ENCODE results near the gene TMEM43.

The TMEM43 gene

GRCh38 chr3:14132689-14133088 is 7.8 kb downstream of the TMEM43 start:
- Histone ChIP-seq H3K4me3 (ENCODE audit: low read length) (no peak overlapping the region), H3K27me3 (ENCODE audit: control insufficient read depth, low read length) (no peaks in the 10 kb centered on the region), H3K4me1 (ENCODE audit: control insufficient read depth, low read length) (no peaks in the 10 kb centered on the region), H3F3A (ENCODE audit: control insufficient read depth, insufficient read depth) (no peaks in the 10 kb centered on the region), H3K27ac (ENCODE audit: low read depth, low read length) (no peak overlapping the region), H3K9me3 (ENCODE audit: control insufficient read depth, insufficient read depth, low read length) (no peaks in the 10 kb centered on the region), H3K79me2 (ENCODE audit: control insufficient read depth, low read length) (peaks cover 11% of the 10 kb centered on the region), H3K36me3 (ENCODE audit: control insufficient read depth, low read length) (peaks cover 59% of the 10 kb centered on the region), H3K9me2 (replicated peaks; ENCODE audit: control insufficient read depth, low read length) (no peaks in the 10 kb centered on the region), H3K4me2 (ENCODE audit: low read length) (no peak overlapping the region), H4K20me1 (ENCODE audit: control insufficient read depth, insufficient read depth, low read depth, low read length) (no peaks in the 10 kb centered on the region)
- no peak for TF ChIP-seq EZH2phosphoT487 (IDR thresholded peaks at IDR 0.05; ENCODE audit: borderline replicate concordance, low read length)
- TF ChIP-seq CTCF (IDR thresholded peaks at IDR 0.05; ENCODE audit: low read depth, low read length, poor library complexity, severe bottlenecking), result no peak

- TF ChIP-seq CTCF (IDR thresholded peaks at IDR 0.05; ENCODE audit: low read depth, low read length, poor library complexity, severe bottlenecking), result no peak
Measured at GRCh38 chr3:14133188-14133800, 8.4 kb downstream of the TMEM43 start.

GRCh38 chr3:14133876-14134275 is 9.0 kb downstream of the TMEM43 start:
- no peaks in the 10 kb centered on the region; the same call in 1 of the 2 replicates for H3K79me2 ChIP-seq (ENCODE audit: control insufficient read depth, low read length)
- H3K4me3 ChIP-seq (ENCODE audit: low read length), result no peak overlapping the region
- H3K9me2 ChIP-seq (replicated peaks; ENCODE audit: control insufficient read depth, low read length), result no peaks in the 10 kb centered on the region
- peaks cover 48% of the 10 kb centered on the region for H3K36me3 ChIP-seq (ENCODE audit: control insufficient read depth, low read length)
- TF ChIP-seq CTCF (IDR thresholded peaks at IDR 0.05; ENCODE audit: low read depth, low read length, poor library complexity, severe bottlenecking) (no peak), EZH2phosphoT487 (IDR thresholded peaks at IDR 0.05; ENCODE audit: borderline replicate concordance, low read length) (no peak)
- no peaks in the 10 kb centered on the region for H3F3A ChIP-seq (ENCODE audit: control insufficient read depth, insufficient read depth)
- H3K27me3 ChIP-seq (ENCODE audit: control insufficient read depth, low read length), result no peaks in the 10 kb centered on the region
- H3K4me1 ChIP-seq (ENCODE audit: control insufficient read depth, low read length), result no peaks in the 10 kb centered on the region
- no peaks in the 10 kb centered on the region for H4K20me1 ChIP-seq (ENCODE audit: control insufficient read depth, insufficient read depth, low read depth, low read length)
- H3K9me3 ChIP-seq (ENCODE audit: control insufficient read depth, insufficient read depth, low read length), result no peaks in the 10 kb centered on the region
- H3K27ac ChIP-seq (ENCODE audit: low read depth, low read length), result no peak overlapping the region
- H3K4me2 ChIP-seq (ENCODE audit: low read length), result no peak overlapping the region

More at GRCh38 chr3:14133188-14133800, 8.4 kb downstream of the TMEM43 start:
- Histone ChIP-seq H3K4me3 (ENCODE audit: low read length) (no peak overlapping the region), H3K27ac (ENCODE audit: low read depth, low read length) (no peak overlapping the region), H3K9me3 (ENCODE audit: control insufficient read depth, insufficient read depth, low read length) (no peaks in the 10 kb centered on the region), H3K36me3 (ENCODE audit: control insufficient read depth, low read length) (peaks cover 53% of the 10 kb centered on the region), H3K79me2 (ENCODE audit: control insufficient read depth, low read length) (peaks cover 5% of the 10 kb centered on the region), H4K20me1 (ENCODE audit: control insufficient read depth, insufficient read depth, low read depth, low read length) (no peaks in the 10 kb centered on the region), H3K9me2 (replicated peaks; ENCODE audit: control insufficient read depth, low read length) (no peaks in the 10 kb centered on the region), H3K4me2 (ENCODE audit: low read length) (no peak overlapping the region), H3F3A (ENCODE audit: control insufficient read depth, insufficient read depth) (no peaks in the 10 kb centered on the region), H3K4me1 (ENCODE audit: control insufficient read depth, low read length) (no peaks in the 10 kb centered on the region), H3K27me3 (ENCODE audit: control insufficient read depth, low read length) (no peaks in the 10 kb centered on the region)

Measured in DOHH2 (cell line).